Omental fat pad (tissue), 4 donors: ENCODE data around the gene AEBP1. TPM values are rescaled to one million over a fixed set of nuclear protein-coding genes. Genes with fewer than 3 reads are reported as not detected.

Source experiments
- ATAC-seq: fragments of 150-250 bp; one replicate; pipeline ENCODE4 v1.9.1; 2016; ENCODE audit warnings: mild to moderate bottlenecking, moderate library complexity; ENCODE audit not compliant: low FRiP score
- DNase-seq: peaks from one replicate; pipeline ENCODE4 v3.0.0-alpha.2; 2019; ENCODE audit warnings: low spot score
- total RNA-seq, 4 donors: library from RNA; depleted of rRNA; stranded (reverse); fragments of >200 nt; gene quantifications; one replicate each; pipeline ENCODE4 v1.1.0, GENCODE V29; 2016
- TF ChIP-seq, protein P1 (sequence below), 3 donors: fragments of 450-650 bp; IDR thresholded peaks; one replicate each; pipeline ENCODE4 v1.5.1; 2016 to 2017; ENCODE audit warnings: antibody characterized with exemption in 3 of 3, mild to moderate bottlenecking in 3 of 3, moderate library complexity in 2 of 3

AEBP1 gene
- total RNA-seq, 4 donors from 2014 or later = 64.9 to 209 (median 163) TPM

DNA sequence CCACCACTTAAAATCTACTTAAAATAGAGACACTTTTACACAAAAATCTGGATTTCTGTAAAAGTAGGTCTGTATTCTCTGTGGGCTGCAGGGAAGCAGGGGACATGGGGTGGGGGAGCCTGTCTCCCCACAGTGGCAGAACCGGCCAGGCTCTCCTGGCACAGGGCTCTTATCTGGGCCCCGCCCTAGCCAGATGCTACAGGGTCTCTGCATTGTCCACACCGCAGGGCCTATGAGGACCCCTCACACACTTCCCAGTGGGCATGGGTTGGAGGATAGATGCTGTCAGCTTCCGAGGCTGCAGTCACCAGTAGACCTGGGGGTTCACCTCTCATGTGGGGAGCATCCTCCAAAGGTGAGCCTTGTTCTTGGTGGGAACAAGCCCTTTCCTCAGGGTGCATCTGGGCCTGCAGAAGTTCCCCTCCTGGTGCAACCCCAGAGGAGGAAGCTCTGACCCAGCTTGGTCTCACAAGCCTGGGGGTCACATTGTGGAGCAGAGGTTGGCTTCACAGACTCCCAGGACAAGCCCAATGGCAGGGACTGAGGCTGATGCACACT, 52.4 kb downstream of the AEBP1 start:
- DNase-seq (peak; percentile 18), ATAC-seq (no peak)
- TF ChIP-seq, protein P1, sequence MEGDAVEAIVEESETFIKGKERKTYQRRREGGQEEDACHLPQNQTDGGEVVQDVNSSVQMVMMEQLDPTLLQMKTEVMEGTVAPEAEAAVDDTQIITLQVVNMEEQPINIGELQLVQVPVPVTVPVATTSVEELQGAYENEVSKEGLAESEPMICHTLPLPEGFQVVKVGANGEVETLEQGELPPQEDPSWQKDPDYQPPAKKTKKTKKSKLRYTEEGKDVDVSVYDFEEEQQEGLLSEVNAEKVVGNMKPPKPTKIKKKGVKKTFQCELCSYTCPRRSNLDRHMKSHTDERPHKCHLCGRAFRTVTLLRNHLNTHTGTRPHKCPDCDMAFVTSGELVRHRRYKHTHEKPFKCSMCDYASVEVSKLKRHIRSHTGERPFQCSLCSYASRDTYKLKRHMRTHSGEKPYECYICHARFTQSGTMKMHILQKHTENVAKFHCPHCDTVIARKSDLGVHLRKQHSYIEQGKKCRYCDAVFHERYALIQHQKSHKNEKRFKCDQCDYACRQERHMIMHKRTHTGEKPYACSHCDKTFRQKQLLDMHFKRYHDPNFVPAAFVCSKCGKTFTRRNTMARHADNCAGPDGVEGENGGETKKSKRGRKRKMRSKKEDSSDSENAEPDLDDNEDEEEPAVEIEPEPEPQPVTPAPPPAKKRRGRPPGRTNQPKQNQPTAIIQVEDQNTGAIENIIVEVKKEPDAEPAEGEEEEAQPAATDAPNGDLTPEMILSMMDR (IDR thresholded peaks at IDR 0.05) = no peak

DNA sequence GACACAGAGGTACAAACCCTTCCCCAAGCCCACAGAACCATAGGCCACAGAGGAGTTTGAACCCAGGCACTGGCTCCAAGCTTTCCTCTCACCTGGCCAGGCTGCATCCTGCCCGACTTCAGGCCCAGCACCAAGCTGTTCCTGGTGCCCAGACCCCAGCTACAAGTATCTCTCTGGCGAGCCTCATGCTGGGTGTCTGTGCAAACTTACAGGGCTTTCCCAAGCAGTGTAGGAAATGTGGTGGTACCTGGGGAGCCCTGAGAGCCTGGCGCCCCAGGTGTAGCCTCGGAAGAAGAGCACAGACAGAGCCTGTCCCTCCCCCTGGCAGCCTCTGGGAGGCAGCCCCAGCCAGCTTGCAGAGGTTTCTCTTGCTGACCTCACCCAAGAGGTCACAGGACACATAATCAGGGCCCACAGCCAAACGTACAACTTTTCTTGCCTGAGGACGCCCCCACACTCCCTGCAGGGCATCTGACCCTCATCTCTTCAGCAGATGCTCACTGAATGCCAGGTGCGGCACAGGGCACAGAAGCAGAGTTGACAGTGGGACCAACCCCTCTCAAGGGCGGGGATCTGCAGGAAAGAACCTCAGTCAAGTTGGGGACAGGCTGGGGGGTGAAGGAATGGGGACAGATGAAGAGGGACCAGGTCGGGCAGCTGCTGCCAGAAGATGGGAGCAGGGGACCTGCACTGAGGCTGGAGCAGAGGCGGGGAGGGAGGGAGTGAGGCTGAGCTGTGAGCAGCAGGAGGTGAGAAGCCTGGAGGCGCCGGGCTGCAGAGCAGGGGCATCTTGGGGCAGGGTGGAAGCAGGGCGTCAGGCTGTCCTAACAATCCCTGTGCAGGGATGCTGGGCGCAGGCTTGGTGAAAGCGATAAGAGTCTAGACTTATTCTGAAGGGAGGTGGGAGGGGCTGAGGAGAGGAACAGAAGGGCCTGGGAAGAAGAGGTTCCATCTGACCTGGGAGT, 53.3 kb downstream of the AEBP1 start:
- ATAC-seq (no peak), DNase-seq (peak; percentile 16)
- TF ChIP-seq, protein P1 (IDR thresholded peaks at IDR 0.05) = no peak

DNA sequence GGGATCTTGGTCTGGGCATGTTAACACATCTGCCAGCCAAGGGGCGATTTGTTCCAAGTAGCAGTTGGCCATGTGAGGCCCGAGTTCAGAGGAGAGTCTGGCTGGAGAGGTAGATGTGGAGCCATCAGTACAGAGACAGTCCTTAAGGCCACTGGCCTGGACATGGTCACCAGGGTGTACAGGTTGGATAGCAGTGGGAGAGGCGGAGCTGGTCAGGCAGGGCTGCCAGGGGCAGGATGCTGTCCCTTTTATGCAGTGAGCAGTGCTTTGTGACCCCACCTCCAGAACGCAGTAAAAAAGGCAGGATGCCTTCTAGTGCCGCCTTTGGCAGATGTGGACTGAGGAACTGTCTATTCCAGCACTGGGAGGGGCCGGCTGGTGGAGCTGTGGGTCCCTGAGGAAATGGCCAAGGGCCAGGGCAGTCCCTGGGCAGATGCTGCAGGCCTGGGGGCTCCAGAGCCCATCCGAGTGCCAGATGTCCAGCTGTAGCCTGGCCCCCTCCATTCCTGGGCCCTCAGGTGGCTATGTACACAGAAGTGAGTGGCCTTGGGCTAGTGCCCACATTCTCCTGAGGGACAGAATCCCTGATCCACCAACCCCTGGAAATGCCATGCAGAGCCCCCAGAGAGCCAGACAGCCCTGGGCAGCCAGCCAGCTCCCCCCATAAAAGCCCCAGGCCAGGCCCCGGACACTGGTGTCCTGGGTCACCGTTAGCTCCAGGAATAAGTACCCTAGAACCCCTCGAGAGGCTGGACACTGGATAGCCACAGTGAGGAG, 54.1 kb downstream of the AEBP1 start:
- ATAC-seq (no peak), DNase-seq (peak; percentile 16)
- TF ChIP-seq, protein P1 (IDR thresholded peaks at IDR 0.05) = no peak

DNA sequence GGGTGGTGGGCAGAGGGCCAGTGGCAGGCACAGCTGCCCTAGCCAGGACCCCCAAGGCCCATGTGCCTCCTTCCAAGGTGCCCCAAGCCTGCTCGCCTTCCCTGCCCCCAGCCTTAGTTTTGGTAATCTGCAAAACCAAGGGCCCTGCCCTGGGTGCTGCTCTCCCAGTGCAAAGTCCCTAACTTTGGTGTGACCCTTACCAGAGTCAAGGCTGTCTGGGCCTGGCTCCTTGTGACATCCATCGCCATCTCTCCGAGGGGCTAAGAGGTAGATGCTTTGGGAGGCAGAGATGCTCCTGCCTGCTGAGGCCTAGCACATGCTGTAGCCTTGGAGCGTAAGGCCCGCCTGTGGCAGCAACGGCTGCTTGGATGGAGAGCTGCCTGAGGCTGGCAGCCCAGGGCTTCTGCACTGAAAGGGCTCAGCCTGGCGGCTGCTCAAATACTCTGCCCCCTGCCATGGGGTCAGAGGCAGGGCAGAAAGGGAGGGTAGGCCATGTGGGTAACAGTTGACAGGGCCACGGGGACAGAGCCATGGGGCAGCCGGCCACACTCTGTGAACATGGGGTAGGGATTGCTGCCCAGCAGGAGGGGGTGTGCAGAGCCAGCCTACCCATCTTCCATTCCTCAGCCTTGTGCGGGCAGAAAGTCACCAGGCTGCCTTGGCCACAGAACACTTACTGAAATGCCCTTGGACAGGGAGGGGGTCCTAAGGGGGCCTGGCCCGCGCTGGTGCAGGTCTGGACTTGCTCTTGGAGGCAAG, 54.9 kb downstream of the AEBP1 start:
- TF ChIP-seq, protein P1 (IDR thresholded peaks at IDR 0.05) = no peak
- peak; percentile 8 for DNase-seq
- no peak for ATAC-seq

DNA sequence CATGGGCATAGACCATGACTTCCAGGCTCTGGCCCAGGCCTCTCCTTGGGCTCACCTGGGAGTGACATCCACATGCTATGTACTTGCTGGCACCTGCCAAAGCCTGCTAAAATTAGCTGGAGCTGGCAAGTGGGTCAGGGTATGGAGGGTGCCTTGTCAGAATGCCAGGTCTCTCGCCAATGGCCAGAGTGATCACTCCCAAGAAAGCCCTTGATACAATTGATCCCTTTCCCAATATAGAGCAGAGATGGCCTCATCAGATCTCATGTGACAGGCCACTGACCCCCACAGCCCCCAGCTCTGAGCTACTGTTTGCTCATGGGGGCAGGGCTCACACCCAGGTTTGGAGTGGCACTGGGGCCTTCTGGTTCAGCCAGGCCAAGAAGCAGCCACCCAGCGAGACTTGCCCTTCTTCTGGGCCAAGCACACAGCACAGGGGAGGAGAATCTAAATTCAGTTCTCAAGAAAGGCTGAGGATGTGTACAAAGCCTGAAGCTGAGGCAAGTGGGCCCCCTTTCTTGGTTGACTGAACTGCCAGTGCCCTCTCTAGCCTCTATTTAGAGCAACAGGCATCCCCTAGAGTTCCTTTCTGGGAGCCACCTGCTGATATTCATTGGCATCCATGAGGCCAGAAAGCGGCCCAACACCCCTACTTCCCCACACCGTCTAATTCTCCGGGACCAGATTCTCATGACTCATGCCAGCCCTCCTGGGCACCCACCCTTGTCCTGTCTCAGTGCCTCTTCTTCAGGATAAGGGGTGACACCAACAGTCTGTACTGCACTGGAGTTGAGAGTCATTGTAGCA, 55.9 kb downstream of the AEBP1 start:
- TF ChIP-seq, protein P1 (IDR thresholded peaks at IDR 0.05) = no peak
- DNase-seq (peak; percentile 7), ATAC-seq (no peak)

DNA sequence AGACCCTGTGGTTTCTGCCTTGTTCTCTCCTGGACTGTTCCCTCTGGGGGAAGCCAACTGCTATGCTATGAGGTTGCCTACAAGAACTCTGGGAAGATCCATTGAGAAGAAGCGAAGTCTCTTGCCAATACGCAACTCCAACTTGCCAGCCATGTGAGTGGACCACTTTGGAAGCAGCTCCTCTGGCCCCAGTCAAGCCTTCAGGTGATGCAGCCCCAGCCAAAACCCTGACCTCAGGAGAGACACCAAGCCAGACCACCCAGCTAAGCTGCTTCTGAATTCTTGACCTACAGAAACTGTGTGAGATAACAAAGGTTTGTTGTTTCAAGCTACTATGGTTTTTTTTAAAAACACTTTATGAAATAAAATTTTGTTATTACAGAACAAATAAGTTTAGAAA, 57.2 kb downstream of the AEBP1 start:
- ATAC-seq = no peak
- peak; percentile 3 for DNase-seq
- TF ChIP-seq, protein P1 (IDR thresholded peaks at IDR 0.05) = no peak
